Fibroblast of pulmonary artery (primary cell): ENCODE data around the gene KDM2A.

Experiments
- DNase-seq: peaks from one replicate; pipeline ENCODE4 v3.0.0-alpha.2; 2010; ENCODE audit warnings: low read depth
- H3K4me3 ChIP-seq: replicated peaks from 2 replicates; pipeline ENCODE4 v1.5.1; 2011; ENCODE audit warnings: low read depth, mild to moderate bottlenecking, control low read depth, low read length, moderate library complexity
- TF ChIP-seq, protein P1 (sequence below): IDR thresholded peaks from 2 replicates; pipeline ENCODE4 v1.5.1; 2011; ENCODE audit warnings: mild to moderate bottlenecking, control low read depth, low read length, inconsistent platforms; ENCODE audit errors: missing control alignments

KDM2A gene

DNA sequence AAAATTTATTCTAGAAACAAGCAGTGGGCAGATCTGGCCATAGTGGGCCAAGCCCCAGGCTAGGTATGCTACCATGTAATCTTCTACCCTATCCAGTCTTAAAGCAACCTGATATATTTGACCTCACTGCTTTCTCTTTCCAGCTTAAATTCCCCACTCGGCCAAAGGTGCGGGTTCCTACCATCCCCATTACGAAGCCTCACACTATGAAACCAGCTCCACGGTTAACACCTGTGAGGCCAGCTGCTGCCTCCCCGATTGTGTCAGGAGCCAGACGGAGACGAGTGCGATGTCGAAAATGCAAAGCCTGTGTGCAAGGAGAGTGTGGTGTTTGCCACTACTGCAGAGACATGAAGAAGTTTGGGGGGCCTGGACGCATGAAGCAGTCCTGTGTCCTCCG, 126.0 kb downstream of the KDM2A start:
- TF ChIP-seq, protein P1, sequence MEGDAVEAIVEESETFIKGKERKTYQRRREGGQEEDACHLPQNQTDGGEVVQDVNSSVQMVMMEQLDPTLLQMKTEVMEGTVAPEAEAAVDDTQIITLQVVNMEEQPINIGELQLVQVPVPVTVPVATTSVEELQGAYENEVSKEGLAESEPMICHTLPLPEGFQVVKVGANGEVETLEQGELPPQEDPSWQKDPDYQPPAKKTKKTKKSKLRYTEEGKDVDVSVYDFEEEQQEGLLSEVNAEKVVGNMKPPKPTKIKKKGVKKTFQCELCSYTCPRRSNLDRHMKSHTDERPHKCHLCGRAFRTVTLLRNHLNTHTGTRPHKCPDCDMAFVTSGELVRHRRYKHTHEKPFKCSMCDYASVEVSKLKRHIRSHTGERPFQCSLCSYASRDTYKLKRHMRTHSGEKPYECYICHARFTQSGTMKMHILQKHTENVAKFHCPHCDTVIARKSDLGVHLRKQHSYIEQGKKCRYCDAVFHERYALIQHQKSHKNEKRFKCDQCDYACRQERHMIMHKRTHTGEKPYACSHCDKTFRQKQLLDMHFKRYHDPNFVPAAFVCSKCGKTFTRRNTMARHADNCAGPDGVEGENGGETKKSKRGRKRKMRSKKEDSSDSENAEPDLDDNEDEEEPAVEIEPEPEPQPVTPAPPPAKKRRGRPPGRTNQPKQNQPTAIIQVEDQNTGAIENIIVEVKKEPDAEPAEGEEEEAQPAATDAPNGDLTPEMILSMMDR = no peak
- no peak for DNase-seq
- no peak overlapping the region for H3K4me3 ChIP-seq

DNA sequence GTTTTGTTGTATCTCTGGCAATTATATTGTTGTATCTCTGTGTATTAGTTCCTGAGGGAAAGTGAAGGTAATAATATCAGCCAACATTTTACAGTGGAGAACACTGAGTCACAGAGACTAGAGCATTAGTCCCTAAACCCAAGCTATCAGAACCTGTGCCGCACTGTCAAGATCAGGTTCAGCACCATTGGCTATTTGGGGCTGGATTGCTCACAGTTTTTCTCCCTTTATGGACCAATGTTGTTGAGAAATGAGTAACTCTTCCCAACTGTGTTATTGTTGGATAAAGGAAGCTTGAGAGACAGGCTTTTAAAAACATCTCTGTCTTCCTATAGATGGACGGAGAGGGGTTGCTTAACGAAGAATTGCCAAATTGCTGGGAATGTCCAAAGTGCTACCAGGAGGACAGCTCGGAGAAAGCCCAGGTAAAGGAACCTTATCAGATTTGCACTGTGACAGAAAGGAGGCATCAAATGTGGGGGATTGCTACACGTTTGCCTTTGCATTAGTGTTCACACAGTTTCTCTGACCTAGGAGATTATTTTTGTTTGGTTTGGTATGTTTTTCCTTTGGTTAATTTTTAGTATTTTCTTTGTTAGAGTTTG, 129.0 kb downstream of the KDM2A start:
- DNase-seq = no peak
- TF ChIP-seq, protein P1 = no peak
- no peak overlapping the region for H3K4me3 ChIP-seq

DNA sequence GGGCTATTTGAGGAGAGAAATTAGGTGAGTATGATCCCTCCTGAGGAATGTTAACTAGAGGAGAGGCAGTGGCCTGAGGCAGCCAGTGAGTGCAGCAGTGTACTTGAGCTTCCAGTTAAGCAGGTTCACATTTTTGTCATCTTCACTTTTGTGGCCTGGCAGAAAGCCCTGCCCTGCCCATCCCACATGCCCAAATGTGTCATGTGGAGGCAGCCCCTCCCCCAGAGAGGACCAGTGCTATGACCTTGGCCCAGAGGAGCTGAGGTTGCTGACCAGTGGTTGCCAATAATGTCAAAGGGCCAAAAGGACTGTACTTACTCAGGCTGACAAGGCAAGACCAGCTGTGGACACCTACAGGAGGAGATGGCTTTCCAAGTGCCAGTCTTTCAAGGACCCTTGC, 129.6 kb downstream of the KDM2A start:
- TF ChIP-seq, protein P1 = no peak
- DNase-seq = no peak
- H3K4me3 ChIP-seq = no peak overlapping the region

DNA sequence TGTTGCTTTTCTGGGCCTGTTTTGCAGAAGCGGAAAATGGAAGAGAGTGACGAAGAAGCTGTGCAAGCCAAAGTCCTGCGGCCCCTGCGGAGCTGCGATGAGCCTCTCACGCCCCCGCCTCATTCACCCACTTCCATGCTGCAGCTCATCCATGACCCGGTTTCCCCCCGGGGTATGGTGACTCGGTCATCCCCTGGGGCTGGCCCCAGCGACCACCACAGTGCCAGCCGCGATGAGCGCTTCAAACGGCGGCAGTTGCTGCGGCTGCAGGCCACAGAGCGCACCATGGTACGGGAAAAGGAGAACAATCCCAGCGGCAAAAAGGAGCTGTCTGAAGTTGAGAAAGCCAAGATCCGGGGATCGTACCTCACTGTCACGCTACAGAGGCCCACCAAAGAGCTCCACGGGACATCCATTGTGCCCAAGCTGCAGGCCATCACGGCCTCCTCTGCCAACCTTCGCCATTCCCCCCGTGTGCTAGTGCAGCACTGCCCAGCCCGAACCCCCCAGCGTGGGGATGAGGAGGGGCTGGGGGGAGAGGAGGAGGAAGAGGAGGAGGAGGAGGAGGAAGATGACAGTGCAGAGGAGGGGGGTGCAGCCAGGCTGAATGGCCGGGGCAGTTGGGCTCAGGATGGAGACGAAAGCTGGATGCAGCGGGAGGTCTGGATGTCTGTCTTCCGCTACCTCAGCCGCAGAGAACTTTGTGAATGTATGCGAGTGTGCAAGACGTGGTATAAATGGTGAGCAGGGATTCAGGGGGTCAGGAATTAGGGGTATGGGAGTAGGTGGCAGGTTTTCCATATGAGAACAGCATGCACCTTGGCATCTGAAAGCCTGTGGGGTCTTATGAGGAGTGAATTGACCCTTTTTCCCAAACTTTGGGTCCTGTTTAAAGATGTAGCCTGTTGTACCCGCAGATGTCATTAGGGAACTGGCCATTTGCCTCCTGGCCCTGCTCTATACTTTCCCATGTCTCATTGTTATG, 131.3 kb downstream of the KDM2A start:
- no peak overlapping the region for H3K4me3 ChIP-seq
- TF ChIP-seq, protein P1 = no peak
- DNase-seq = no peak

DNA sequence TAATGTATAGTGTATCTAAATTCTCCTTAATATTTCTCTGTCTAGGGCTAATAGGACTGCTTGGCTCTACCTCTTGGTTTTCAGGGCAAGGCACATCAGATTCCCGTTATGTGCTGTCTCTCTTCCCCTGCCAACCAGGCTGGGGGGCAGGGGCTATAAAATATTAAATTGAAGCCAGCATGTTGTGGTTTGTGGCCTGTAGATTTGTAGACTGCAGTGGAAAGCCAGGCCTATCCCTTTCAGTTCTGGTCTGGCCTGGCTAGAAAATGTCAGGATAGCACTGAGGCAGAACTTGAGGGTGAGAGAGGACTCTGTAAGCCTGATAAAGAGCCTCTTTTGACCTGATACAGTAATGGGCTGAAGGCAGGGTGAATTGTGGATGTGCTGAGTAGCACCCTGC, 132.8 kb downstream of the KDM2A start:
- TF ChIP-seq, protein P1 = no peak
- H3K4me3 ChIP-seq = no peak overlapping the region
- no peak for DNase-seq

DNA sequence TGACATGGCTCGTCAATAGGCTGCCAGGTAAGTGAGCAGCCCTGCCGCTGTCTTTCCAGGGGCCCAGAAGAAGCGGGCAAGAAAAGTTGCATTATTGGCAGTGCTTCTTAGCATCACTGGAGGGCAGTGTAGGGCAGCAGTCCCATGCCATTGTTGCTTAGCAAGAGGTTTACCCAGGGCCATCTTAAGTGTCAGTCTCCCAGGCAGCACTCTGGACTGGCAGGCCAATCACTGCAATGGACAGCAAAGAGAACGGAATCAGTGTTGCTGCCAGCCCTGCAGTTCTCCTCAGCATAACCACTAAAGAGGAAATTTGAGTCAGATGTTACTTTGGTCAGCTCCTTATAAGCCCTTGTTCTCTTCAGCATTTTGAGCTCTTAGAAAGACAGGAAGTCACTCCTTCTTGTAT, 133.8 kb downstream of the KDM2A start:
- DNase-seq = peak; percentile 63
- TF ChIP-seq, protein P1 = peak; percentile 48
- H3K4me3 ChIP-seq = no peak overlapping the region
